CD4-positive, alpha-beta T cell treated with Interleukin-12 subunit alpha and Interleukin-12 subunit beta, for 1 hour (primary cell): Measurements from ENCODE around the gene OLIG1.

Experiments used
- DNase-seq: peaks from one replicate; pipeline ENCODE4 v3.0.0-alpha.2; 2020

OLIG1 gene

DNA sequence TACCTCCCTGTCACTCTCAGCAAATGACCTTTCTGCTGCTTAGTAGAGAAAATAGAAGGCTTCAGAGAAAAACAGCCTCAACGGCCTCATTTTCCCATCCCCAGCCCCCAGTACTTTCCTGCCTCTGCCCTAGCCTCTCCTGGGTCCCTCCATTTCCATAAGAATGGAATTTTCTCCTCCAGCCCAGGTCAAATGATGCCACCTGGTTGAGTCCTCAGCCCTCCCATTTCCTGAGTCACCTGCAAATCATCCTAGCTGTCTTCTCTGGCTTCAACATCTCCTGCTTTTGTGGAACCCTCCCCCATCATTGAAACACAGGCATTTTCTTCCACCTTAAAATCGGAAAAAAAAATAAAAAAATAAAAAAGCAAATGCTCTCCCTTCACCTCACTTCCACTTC lies 35.1 kb downstream of the OLIG1 start:
- no peak for DNase-seq

DNA sequence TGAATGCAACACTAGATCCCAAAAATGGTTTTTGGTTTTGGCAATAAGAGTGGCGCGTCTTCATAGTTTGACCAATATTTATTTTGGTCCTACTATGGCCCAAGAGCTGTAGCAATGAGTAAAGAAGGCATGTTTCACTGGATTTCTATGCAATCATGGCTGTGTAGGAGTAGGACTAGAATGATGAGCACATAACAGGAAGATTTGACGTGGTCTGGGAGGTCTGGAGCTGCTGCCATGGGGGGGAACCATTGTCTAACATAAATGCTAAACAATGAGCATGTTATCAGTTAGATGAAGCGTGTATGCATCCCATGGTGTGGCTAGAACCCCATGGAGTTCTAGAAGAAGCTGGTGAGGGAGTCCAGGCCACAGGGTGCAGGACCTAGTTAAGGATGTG lies 38.3 kb downstream of the OLIG1 start:
- no peak for DNase-seq

- no peak for DNase-seq
These were observed 39.8 kb downstream of the OLIG1 start for GRCh38 chr21:33109574-33110339.

DNA sequence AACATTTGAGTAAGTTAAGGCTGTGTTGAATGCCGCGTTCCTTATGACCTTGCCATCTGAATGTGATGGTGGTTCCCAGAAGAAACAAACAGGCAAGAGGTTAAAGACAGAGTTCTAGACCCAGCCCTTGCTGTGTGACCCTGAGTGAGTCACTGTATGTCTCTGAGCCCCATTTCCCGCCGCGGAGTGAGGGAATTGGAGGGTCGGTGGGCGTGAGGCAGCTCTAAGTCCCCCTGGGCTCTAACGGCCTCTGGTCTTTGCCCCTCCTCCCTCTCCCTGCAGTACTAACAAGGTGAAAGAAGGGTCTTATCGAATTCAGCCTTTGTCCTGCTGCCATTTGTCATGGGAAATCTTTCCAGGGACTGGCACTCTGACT lies 40.4 kb downstream of the OLIG1 start:
- no peak for DNase-seq

GRCh38 chr21:33111577-33111976 lies 41.6 kb downstream of the OLIG1 start:
- DNase-seq = no peak

GRCh38 chr21:33112151-33112550 lies 42.2 kb downstream of the OLIG1 start:
- no peak for DNase-seq

- DNase-seq = no peak
These were observed 42.7 kb downstream of the OLIG1 start for GRCh38 chr21:33112681-33113080.

- DNase-seq = no peak
These were observed 43.2 kb downstream of the OLIG1 start for GRCh38 chr21:33113131-33113530.

GRCh38 chr21:33114276-33114675 lies 44.3 kb downstream of the OLIG1 start:
- no peak for DNase-seq

DNA sequence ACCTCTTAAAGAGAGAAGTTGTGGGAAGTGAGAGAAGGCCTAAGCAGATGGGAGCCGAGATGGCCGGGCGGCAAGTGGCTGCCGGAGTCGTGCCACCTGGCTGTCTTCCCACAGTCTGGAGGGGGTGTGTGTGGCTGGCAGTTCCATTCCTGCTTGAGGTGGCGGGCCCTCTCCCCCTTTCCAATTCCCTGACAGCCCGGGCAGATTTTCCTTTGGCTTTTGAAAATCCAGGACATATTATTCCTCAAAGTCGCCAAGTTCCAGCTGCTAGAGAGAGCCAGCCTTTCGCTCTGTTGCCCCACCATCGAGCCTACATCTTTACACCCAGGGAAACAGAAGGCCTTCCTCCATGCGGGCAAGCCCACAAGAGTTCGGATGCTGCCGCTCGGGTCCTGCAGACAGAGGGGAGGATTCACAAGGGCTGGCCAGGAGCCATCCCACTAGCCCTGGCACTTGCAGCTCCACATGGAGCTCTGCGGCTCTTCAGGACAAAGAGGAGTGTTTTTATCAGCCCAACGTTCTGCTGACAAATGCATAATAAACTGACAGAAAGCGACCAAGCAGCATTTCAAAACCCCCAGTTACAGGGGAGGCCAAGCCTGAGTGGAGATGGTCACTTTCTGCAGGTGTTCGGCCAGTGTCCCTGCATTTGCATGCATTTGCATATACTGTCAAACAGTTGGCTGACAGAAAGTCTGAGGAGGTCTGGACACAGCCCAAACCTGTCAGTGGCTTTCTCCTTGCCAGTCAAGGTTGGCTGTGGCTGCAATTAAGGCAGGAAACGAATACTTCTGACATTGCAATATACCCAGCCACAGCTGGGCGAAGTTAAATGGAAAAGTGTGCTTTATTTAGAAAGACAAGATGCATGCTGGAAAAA lies 45.9 kb downstream of the OLIG1 start:
- DNase-seq = no peak

DNA sequence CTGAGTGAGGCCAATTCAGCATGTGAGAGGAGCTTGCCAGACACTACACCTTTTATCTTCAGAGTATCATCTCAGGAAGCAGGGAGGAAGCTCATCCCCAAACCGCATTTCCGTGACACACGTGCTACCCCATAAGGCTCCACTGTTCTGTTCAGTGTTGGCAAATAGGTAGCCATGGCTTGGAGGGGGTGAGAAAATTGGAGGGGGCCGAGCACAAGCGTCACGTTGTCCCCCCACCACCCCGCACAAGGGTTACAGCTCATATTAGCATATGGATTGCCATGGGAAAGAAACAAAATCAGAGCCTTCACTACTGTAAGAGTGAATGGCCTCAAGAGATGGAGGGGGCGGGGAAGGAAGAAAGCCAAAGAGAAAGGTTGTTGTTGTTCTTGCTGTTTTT lies 46.7 kb downstream of the OLIG1 start:
- DNase-seq = peak; percentile 8

DNA sequence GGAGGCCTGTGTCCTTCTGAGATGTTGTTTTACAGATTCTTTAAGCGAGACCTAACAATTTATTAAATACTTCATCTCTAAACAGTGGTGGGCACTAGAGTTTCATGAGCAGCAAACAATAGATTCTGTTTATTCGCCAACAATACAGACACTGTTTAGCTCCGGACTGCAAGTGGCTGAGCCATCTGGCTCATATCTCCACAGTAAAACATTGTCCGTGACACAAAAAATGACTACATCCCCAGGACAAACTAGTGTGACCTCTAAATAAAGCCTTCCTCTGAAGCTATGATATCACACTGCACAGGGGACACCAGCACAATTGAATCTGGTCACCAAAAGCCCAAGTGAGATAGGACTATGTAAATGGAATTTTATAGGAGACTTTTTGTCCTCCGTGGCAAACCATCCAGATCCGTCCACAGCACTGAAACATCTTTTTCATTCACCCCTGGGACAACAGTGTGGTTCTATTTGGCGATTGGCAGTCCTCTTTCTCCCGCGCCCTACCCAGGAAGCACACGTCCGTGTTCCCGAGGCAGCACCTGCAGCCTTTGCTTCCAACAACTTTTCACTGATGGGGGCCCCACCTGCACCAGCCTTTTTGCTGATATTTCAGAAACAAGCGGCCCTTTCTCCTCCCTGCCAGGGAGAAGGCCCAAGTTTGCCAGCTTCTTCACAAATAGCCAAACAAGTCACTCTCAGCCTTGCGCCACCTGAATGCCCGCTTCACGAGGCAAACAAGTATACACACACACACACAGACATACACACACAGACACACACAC lies 47.4 kb downstream of the OLIG1 start:
- no peak for DNase-seq
